KOPT-K1 (cell line): ENCODE results near the gene ABCC1.

Experiments used
- H3K27ac ChIP-seq: fragments of 200-600 bp; sonication (generic); 2 replicates; pipeline ENCODE4 v1.5.1; 2016; ENCODE audit warnings: antibody characterized with exemption, mild to moderate bottlenecking, low read depth, low read length; ENCODE audit not compliant: poor library complexity, severe bottlenecking
- H3K36me3 ChIP-seq: fragments of 200-600 bp; sonication (generic); 2 replicates; pipeline ENCODE4 v1.5.1; 2017; ENCODE audit warnings: antibody characterized with exemption, mild to moderate bottlenecking, low read length, moderate library complexity; ENCODE audit not compliant: insufficient read depth
- H3K9me3 ChIP-seq: fragments of 200-600 bp; sonication (generic); 2 replicates; pipeline ENCODE4 v1.5.1; 2017; ENCODE audit warnings: antibody characterized with exemption, low read length, mild to moderate bottlenecking; ENCODE audit not compliant: insufficient read depth, poor library complexity, severe bottlenecking

Gene ABCC1

DNA sequence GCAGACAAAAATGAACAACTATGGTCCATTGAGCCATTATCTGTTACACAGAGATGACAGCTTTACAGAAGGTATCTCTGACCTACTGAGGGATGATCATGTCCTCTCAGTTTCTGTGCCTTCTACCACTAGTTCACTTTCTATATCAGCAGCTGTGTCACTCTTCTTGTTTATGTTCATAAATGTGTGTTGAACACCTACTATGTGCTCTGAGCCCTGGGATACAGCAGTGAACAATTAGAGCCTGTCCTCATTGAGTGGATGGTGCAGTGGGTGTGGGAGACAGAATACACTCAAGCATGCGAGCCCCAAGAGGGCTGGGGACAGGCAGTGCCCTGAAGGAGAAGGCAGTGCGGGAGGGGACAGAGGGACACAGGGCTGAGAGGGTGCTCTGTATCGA lies 181.8 kb downstream of the ABCC1 start:
- H3K36me3 ChIP-seq, result peaks cover 99% of the 10 kb centered on the region
- no peak overlapping the region for H3K27ac ChIP-seq
- no peaks in the 10 kb centered on the region for H3K9me3 ChIP-seq

DNA sequence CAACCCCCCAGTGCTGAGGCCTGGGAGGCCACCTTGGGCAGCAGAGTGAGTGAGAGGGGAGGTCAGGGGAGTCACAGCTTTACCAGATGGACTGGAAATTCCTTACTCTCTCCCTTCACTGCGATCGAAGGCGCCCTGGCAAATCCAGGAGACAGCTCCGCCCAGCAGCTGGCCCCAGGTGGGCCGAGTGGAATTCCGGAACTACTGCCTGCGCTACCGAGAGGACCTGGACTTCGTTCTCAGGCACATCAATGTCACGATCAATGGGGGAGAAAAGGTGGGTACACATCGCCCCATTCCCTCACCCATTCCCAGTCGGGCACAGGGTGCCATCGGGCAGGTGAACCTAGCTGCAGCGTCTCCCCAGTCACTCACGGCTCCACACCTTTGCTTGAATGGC lies 182.2 kb downstream of the ABCC1 start:
- Histone ChIP-seq H3K27ac (no peak overlapping the region), H3K36me3 (peaks cover 99% of the 10 kb centered on the region), H3K9me3 (no peaks in the 10 kb centered on the region)

DNA sequence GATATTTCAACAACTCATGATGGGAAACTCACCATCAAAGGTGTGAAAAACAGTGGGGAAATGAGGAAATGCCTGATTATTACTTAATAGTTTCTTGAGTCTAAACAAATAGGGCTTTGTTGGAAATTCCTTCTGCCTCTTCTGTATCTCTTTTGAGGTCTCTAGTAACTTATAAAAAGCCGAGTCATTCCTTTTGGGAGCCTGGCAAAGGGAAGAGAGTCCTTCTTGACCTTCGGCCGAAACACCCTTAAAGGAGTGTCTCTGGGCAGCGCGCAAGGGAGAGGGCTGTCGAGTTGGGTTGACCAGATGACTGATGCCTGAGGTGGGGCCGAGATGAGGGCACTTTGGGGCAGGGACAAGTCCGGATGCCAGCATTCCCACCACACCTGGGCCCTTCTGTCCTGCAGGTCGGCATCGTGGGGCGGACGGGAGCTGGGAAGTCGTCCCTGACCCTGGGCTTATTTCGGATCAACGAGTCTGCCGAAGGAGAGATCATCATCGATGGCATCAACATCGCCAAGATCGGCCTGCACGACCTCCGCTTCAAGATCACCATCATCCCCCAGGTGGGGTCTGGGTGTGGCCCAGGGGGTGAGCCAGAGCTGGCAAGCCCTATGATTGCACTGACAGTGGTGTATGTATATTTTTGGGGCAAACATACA lies 184.7 kb downstream of the ABCC1 start:
- no peaks in the 10 kb centered on the region for H3K9me3 ChIP-seq
- H3K36me3 ChIP-seq, result peaks cover 100% of the 10 kb centered on the region
- H3K27ac ChIP-seq, result no peak overlapping the region

DNA sequence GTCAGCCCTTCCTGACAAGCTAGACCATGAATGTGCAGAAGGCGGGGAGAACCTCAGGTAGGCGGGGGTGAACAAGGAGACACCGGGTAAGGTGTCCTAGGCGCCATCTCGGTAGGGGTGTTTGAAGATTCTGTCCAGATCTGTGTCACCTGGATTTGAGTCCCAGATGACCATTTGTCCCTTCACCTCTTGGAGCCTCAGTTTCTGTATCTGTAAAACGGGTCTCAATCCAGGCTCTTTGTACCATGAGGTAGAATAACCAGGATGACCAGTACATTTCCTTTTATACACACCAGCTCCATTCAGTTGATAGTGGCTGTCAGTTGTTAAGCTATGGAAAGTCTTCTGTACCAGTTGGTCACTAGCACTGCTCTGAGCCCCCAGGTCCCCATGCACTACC lies 187.2 kb downstream of the ABCC1 start:
- no peaks in the 10 kb centered on the region for H3K9me3 ChIP-seq
- H3K36me3 ChIP-seq, result peaks cover 100% of the 10 kb centered on the region
- H3K27ac ChIP-seq, result no peak overlapping the region

DNA sequence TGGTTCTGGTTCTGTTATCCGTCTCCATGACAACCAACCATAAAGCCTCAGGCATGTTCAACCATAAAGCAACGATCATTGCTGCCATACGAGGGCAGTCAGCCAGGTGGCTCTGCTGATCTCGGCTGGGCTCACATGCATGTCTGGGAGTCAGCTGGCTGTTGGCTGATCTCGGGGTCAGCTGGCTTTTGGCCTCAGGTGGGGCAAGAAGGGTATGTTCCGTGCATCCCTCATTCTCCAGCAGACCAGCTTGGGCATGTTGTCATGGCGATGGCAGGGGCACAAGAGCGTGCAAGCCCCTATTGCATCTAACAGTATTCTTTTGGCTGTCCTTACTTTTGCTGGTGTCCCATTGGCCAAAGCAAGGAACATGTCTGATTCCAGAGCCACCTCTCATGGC lies 187.7 kb downstream of the ABCC1 start:
- peaks cover 100% of the 10 kb centered on the region for H3K36me3 ChIP-seq
- no peaks in the 10 kb centered on the region for H3K9me3 ChIP-seq
- H3K27ac ChIP-seq, result no peak overlapping the region

DNA sequence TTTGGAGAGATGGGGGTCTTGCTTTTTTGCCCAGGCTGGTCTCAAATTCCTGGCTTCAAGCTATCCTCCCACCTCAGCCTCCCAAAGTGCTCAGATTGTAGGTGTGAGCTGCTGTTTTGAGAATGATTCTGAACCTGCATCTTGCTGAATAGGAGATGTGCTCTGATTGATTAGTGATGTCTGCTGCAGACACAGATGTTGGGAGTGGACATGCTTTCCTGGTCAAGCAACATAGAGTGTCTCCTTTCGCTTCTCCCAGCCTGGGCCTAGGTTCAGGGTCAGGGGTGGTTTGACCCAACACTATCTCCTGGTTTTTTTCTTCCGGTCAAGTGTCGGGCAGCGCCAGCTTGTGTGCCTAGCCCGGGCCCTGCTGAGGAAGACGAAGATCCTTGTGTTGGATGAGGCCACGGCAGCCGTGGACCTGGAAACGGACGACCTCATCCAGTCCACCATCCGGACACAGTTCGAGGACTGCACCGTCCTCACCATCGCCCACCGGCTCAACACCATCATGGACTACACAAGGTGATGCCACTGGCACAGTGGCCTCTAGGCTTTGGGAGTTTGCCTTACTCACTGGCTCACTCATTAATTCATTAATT lies 188.7 kb downstream of the ABCC1 start:
- Histone ChIP-seq H3K36me3 (peaks cover 99% of the 10 kb centered on the region), H3K27ac (no peak overlapping the region), H3K9me3 (no peaks in the 10 kb centered on the region)

DNA sequence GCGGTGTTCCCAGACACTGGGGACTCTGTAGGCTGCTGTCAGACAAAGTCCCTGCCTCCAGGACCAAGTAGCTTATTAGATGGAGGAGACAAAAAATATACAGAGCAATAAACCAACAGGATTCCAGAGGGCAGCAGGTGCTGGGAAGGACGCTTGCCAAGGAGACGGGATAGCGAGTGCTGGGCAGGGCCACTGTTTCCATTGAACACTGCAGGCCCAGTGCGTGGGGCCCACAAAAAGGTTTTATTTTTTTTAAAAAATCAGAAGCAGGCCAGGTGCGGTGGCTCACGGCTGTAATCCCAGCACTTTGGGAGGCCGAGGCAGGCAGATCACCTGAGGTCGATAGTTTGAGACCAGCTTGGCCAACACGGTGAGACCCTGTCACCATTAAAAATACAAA lies 189.6 kb downstream of the ABCC1 start:
- no peaks in the 10 kb centered on the region for H3K9me3 ChIP-seq
- H3K27ac ChIP-seq, result no peak overlapping the region
- H3K36me3 ChIP-seq, result peaks cover 99% of the 10 kb centered on the region

DNA sequence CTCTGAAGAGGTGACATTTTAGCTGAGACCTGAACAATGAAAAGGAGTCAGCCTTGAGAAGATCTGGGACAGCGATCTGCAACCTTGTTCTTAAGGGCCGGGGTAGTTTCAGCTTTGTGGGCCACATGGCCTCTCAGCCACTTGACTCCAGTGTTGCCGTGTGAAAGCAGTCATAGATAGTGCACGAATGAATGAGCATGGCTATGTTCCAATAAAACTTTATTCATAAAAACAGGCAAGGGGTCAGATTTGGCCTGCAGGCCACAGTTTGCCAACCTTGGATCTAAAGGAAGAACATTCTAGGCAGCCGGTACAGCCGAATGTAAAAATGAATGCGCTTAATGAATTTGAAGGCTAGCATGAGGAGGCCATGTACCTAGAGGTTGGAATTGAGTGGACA lies 190.4 kb downstream of the ABCC1 start:
- Histone ChIP-seq H3K36me3 (peaks cover 99% of the 10 kb centered on the region), H3K9me3 (no peaks in the 10 kb centered on the region), H3K27ac (no peak overlapping the region)

DNA sequence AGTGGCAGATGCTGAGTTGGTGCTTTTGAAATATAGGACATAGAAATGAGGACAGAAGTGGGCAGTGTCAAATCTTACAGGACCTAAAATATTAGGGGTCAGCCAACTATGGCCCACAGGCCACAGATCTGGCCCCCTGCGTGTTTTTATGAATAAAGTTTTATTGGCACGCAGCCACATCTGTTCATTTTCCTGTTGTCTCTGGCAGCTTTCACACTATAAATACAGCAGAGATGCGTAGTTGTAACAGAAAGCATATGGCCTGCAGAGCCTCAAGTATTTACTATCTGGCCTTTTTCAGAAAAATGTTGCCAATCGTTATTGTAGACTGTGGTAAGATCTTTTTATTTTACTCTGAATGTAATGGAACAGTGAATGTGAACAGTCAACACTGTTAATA lies 191.1 kb downstream of the ABCC1 start:
- H3K27ac ChIP-seq, result no peak overlapping the region
- H3K36me3 ChIP-seq, result peaks cover 99% of the 10 kb centered on the region
- no peaks in the 10 kb centered on the region for H3K9me3 ChIP-seq

DNA sequence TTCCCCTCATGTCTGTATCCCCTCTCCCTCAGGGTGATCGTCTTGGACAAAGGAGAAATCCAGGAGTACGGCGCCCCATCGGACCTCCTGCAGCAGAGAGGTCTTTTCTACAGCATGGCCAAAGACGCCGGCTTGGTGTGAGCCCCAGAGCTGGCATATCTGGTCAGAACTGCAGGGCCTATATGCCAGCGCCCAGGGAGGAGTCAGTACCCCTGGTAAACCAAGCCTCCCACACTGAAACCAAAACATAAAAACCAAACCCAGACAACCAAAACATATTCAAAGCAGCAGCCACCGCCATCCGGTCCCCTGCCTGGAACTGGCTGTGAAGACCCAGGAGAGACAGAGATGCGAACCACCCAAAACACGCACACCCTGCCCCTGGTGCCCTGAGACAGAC lies 191.7 kb downstream of the ABCC1 start:
- H3K27ac ChIP-seq, result no peak overlapping the region
- no peaks in the 10 kb centered on the region for H3K9me3 ChIP-seq
- peaks cover 99% of the 10 kb centered on the region for H3K36me3 ChIP-seq

DNA sequence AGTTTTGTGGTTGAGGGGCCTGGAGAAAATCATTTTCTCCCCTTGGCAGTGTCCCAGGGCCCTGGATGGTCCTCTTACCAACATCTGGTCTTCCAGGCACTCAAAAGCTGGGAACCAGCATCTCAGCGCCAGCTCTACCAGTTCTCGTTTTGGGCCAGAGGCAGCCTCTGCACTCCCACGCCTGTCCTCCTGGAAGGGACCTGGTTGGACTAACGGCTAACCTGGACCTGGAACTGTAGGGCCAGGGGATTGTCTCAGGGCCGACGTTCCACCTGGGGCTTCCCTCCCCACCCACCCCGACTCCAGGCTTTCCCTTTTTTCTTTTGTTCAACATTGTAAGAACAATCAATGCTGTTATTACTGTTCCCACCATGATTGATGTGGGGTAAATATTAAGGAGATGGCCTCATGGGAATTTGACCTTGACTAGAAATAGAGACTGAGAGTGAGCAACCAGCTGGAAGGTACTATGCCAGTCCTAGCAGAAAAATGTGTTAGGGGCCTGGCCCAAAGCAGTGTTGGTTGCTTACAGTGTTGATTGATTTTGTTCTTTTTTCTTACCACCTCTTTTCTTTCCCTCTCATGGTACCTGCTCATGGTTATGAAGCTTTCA lies 192.5 kb downstream of the ABCC1 start:
- Histone ChIP-seq H3K27ac (no peak overlapping the region), H3K36me3 (peaks cover 99% of the 10 kb centered on the region), H3K9me3 (no peaks in the 10 kb centered on the region)

DNA sequence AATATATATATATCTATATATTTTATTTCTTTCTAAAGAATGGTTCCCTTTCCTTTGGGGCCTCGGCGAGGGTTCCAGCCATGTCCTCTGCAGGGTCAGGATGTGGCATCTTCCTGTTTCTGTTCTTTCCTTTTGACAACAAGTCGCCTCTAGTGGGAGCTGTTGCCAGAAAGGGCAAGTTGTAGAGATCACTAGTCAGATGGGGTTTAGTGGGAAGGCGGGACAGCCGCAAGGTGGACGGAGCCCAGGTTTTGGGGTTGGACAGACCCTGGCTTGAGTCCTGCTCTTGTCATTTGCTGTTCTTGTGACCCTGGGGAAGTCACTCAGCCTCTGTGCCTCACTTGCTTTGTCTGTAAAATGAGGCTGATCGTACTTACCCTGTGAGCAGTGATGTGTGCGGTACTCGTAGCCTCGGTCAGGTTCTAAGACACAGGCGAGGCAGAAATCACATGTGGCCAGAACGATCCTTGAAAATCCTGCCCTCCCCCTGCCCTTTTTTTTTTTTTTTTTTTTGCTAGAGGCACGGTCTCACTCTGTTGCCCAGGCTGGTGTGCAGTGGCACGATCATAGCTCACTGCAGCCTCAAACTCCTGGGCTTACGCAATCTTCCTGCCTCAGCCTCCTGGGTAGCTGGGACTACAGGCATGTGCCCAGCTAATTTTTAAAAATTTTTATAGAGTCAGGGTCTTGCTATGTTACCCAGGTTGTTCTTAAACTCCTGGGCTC lies 193.8 kb downstream of the ABCC1 start:
- peaks cover 96% of the 10 kb centered on the region for H3K36me3 ChIP-seq
- H3K27ac ChIP-seq, result no peak overlapping the region
- no peaks in the 10 kb centered on the region for H3K9me3 ChIP-seq

DNA sequence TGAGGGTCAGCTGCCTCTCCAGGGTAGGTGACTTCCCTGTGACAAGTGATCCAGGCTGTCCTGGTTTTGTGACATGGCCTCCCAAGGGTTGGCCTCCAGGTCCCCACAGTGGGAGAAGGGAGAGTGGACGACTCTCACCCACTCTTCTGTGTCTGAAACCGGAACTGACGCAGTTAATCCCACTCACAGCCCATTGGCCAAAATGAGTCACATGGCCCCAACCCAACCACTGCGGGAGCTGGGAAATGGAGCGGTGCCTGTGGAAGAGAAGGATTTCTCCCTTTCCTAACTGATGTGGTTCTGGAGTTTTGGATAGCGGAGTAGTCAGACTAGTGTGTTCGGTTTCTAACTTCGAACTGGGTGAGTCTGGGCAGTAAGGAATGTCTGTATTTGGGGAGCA lies 194.5 kb downstream of the ABCC1 start:
- Histone ChIP-seq H3K36me3 (peaks cover 89% of the 10 kb centered on the region), H3K9me3 (no peaks in the 10 kb centered on the region), H3K27ac (no peak overlapping the region)

DNA sequence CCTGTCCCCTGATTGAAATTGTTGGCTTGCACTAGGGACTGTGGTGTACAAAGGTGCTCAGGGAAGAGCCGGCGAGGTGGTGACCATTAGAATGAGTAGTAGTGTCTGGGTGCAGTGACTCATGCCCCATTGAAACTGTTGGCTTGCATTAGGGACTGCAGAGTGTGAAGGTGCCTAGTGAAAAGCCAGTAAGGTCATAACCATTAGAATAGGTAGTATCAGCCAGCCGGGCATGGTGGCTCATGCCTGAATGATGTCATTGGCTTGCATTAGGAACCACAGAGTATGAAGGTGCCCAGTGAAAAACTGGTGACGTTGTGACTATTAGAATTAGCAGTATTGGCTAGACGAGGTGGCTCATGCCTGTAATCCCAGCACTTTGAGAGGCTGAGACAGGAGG lies 195.0 kb downstream of the ABCC1 start:
- Histone ChIP-seq H3K36me3 (peaks cover 84% of the 10 kb centered on the region), H3K27ac (no peak overlapping the region), H3K9me3 (no peaks in the 10 kb centered on the region)

DNA sequence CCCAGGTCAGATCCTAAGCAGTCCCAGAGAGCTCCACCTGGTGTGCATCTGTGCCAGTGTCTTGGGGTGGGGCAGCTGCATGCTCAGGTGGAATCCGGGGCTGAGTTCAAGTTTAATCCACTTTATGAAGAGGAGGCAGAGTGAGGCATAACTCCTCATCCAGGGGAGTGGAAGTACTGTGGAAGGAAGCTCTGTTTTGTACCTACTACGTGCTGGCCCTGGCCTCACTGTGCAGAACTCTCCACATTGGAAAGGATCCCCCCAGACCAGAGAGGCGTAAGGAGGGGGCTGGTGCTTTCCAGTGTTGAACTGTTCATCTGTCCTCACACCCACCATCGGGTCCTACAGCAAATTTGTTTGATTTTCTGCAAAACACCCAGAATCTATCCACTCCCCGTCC lies 195.9 kb downstream of the ABCC1 start:
- Histone ChIP-seq H3K36me3 (peaks cover 75% of the 10 kb centered on the region), H3K27ac (no peak overlapping the region), H3K9me3 (no peaks in the 10 kb centered on the region)
